HepG2 (cell line): Measurements from ENCODE around the gene MVB12A. TPM values are rescaled to one million over a fixed set of nuclear protein-coding genes. Genes with fewer than 3 reads are reported as not detected.

Experiments
- ATAD3A ChIP-seq: sonication (generic); formaldehyde crosslinking; IDR thresholded peaks from 2 replicates; pipeline ENCODE4 v1.4.0; 2020; ENCODE audit warnings: missing genetic modification reagents
- ATRX ChIP-seq: sonication (generic); formaldehyde crosslinking; IDR thresholded peaks from 2 replicates; pipeline ENCODE4 v1.4.0; 2020; ENCODE audit warnings: missing genetic modification reagents, borderline replicate concordance
- BORCS8-MEF2B ChIP-seq: sonication (generic); formaldehyde crosslinking; IDR thresholded peaks from 2 replicates; pipeline ENCODE4 v1.8.0; 2022; ENCODE audit warnings: mild to moderate bottlenecking, missing genetic modification reagents
- CENPT ChIP-seq: sonication (generic); formaldehyde crosslinking; IDR thresholded peaks from 2 replicates; pipeline ENCODE4 v1.8.0; 2022; ENCODE audit warnings: low read depth, mild to moderate bottlenecking, moderate library complexity, missing genetic modification reagents
- FOSL2 ChIP-seq: sonication (generic); formaldehyde crosslinking; IDR thresholded peaks from 2 replicates; pipeline ENCODE4 v1.4.0; 2020; ENCODE audit warnings: missing genetic modification reagents
- FOXK1 ChIP-seq: sonication (generic); formaldehyde crosslinking; IDR thresholded peaks from 2 replicates; pipeline ENCODE4 v1.4.0; 2020; ENCODE audit warnings: low read depth, missing genetic modification reagents, borderline replicate concordance
- HIC2 ChIP-seq: sonication (generic); formaldehyde crosslinking; IDR thresholded peaks from 2 replicates; pipeline ENCODE4 v1.9.0; 2022; ENCODE audit warnings: low read depth, missing genetic modification reagents
- ISX ChIP-seq: sonication (generic); formaldehyde crosslinking; conservative IDR thresholded peaks from 2 replicates; pipeline ENCODE4 v1.5.0; 2020; ENCODE audit warnings: missing genetic modification reagents
- RAD21 ChIP-seq: fragments of 450-650 bp; formaldehyde crosslinking; IDR thresholded peaks from 2 replicates; pipeline ENCODE4 v1.5.0; 2020; ENCODE audit warnings: mild to moderate bottlenecking
- SIN3A ChIP-seq: IDR thresholded peaks from 2 replicates; pipeline ENCODE4 v1.6.1; 2011; ENCODE audit warnings: low read depth, mild to moderate bottlenecking, control low read depth, low read length, borderline replicate concordance
- SYNCRIP ChIP-seq: fragments of 200-400 bp; formaldehyde crosslinking; IDR thresholded peaks from 2 replicates; pipeline ENCODE4 v1.6.1; 2018; ENCODE audit warnings: mild to moderate bottlenecking, low read depth, low read length; ENCODE audit not compliant: insufficient read depth
- ZNF12 ChIP-seq: sonication (generic); formaldehyde crosslinking; IDR thresholded peaks from 2 replicates; pipeline ENCODE4 v1.5.0; 2020; ENCODE audit warnings: missing genetic modification reagents
- ZNF235 ChIP-seq: sonication (generic); formaldehyde crosslinking; IDR thresholded peaks from 2 replicates; pipeline ENCODE4 v1.8.1; 2023; ENCODE audit warnings: mild to moderate bottlenecking, missing genetic modification reagents, borderline replicate concordance
- ZNF274 ChIP-seq: sonication (generic); formaldehyde crosslinking; IDR thresholded peaks from 2 replicates; pipeline ENCODE4 v1.5.1; 2020; ENCODE audit warnings: mild to moderate bottlenecking, missing genetic modification reagents
- ZNF329 ChIP-seq: sonication (generic); formaldehyde crosslinking; IDR thresholded peaks from 2 replicates; pipeline ENCODE4 v1.9.0; 2021; ENCODE audit warnings: low read depth, mild to moderate bottlenecking, missing genetic modification reagents
- ZNF34 ChIP-seq: sonication (generic); formaldehyde crosslinking; IDR thresholded peaks from 2 replicates; pipeline ENCODE4 v1.4.0; 2020; ENCODE audit warnings: mild to moderate bottlenecking, missing genetic modification reagents, borderline replicate concordance
- ZNF484 ChIP-seq: sonication (generic); formaldehyde crosslinking; IDR thresholded peaks from 2 replicates; pipeline ENCODE4 v1.5.1; 2020; ENCODE audit warnings: mild to moderate bottlenecking, low read depth, missing genetic modification reagents, borderline replicate concordance
- ZNF546 ChIP-seq: sonication (generic); formaldehyde crosslinking; conservative IDR thresholded peaks from 2 replicates; pipeline ENCODE4 v1.8.1; 2023; ENCODE audit warnings: mild to moderate bottlenecking, missing genetic modification reagents
- ZNF556 ChIP-seq: sonication (generic); formaldehyde crosslinking; IDR thresholded peaks from 2 replicates; pipeline ENCODE4 v1.4.0; 2020; ENCODE audit warnings: mild to moderate bottlenecking, missing genetic modification reagents, borderline replicate concordance
- ZNF569 ChIP-seq: sonication (generic); formaldehyde crosslinking; IDR thresholded peaks from 2 replicates; pipeline ENCODE4 v1.5.0; 2020; ENCODE audit warnings: mild to moderate bottlenecking, missing genetic modification reagents, moderate library complexity, borderline replicate concordance
- ZNF609 ChIP-seq: sonication (generic); formaldehyde crosslinking; IDR thresholded peaks from 2 replicates; pipeline ENCODE4 v1.4.0; 2020; ENCODE audit warnings: mild to moderate bottlenecking, missing genetic modification reagents, borderline replicate concordance
- polyA plus RNA-seq, 8 experiments: library from polyadenylated mRNA; depleted of rRNA in 3 of 8; stranded (reverse) in 7 of 8; unstranded in 1 of 8; fragments of >200 nt; fragmentation: Illumina TruSeq in 4 of 8; extraction: Trizol in 4 of 8; gene quantifications; 2 replicates each; pipeline versions ENCODE4 v1.2.1 to v1.2.3, GENCODE V29; 2011 to 2016; ENCODE audit warnings: low read depth in 4 of 8, missing spikeins in 1 of 8, mixed read lengths in 1 of 8; ENCODE audit not compliant: insufficient read depth in 1 of 8
- total RNA-seq, 5 experiments: library from RNA; depleted of rRNA; stranded (reverse); fragments of >200 nt; fragmentation: Illumina TruSeq; extraction: Trizol; gene quantifications; 2 replicates each; pipeline ENCODE4 v1.2.3, GENCODE V29; 2016; ENCODE audit warnings: low read depth in 1 of 5
- TF ChIP-seq, protein P1 (sequence below), 2 experiments: sonication (generic) in 1 of 2; formaldehyde crosslinking in 1 of 2; IDR thresholded peaks; 2 replicates each; pipeline versions ENCODE4 v1.4.0 to v1.6.1; 2018 to 2020; ENCODE audit warnings: missing genetic modification reagents in 2 of 2, borderline replicate concordance in 1 of 2, low read depth in 1 of 2, mild to moderate bottlenecking in 1 of 2, missing biosample characterization in 1 of 2

The MVB12A gene
- total and polyA plus RNA-seq, 2 of the 13 experiments (the other 11 are each of a cell fraction or from before 2014, with no cell fraction given) = 35.7 to 36.1 TPM

GRCh38 chr19:17469481-17470067 is 49.7 kb downstream of the MVB12A start (continued):
- no peak for TF ChIP-seq ZNF609 (CRISPR knock-in tag)
- TF ChIP-seq SIN3A = peak; percentile 83
- TF ChIP-seq CENPT (CRISPR knock-in tag) = no peak
- no peak for TF ChIP-seq ZNF34 (CRISPR knock-in tag)
- TF ChIP-seq ZNF569 = no peak
- TF ChIP-seq HIC2 (CRISPR knock-in tag) = no peak
- no peak for TF ChIP-seq ZNF484 (CRISPR knock-in tag)
- TF ChIP-seq ZNF12 (CRISPR knock-in tag) = no peak
- TF ChIP-seq SYNCRIP = no peak
- 0 out of 2 replicates have a peak, but pooled peaks have one; percentile 1 for TF ChIP-seq FOXK1 (CRISPR knock-in tag)
- peak; percentile 65; the same call in 1 of the 2 replicates for TF ChIP-seq BORCS8-MEF2B (CRISPR knock-in tag)
- no peak for TF ChIP-seq ATRX
- TF ChIP-seq, protein P1, sequence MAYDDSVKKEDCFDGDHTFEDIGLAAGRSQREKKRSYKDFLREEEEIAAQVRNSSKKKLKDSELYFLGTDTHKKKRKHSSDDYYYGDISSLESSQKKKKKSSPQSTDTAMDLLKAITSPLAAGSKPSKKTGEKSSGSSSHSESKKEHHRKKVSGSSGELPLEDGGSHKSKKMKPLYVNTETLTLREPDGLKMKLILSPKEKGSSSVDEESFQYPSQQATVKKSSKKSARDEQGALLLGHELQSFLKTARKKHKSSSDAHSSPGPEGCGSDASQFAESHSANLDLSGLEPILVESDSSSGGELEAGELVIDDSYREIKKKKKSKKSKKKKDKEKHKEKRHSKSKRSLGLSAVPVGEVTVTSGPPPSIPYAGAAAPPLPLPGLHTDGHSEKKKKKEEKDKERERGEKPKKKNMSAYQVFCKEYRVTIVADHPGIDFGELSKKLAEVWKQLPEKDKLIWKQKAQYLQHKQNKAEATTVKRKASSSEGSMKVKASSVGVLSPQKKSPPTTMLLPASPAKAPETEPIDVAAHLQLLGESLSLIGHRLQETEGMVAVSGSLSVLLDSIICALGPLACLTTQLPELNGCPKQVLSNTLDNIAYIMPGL (CRISPR knock-in tag; IDR thresholded peaks at IDR 0.05; ENCODE audit: borderline replicate concordance in 1 of 2, low read depth in 1 of 2) = no peak
- TF ChIP-seq ZNF329 = no peak
- TF ChIP-seq ZNF235 (CRISPR knock-in tag) = no peak
- no peak for TF ChIP-seq FOSL2 (CRISPR knock-in tag)
- TF ChIP-seq ISX = no peak
- TF ChIP-seq ZNF546 (CRISPR knock-in tag) = peak; percentile 61; the same call in 1 of the 2 replicates
- no peak for TF ChIP-seq ZNF556 (CRISPR knock-in tag)
- TF ChIP-seq ATAD3A (CRISPR knock-in tag) = no peak
- no peak for TF ChIP-seq RAD21 (CRISPR knock-in tag)
- TF ChIP-seq ZNF274 (CRISPR knock-in tag) = no peak
